ENCODE results near the gene ZNF662. TPM values are rescaled to one million over a fixed set of nuclear protein-coding genes. Genes with fewer than 3 reads are reported as not detected.

ZNF662 gene
- total RNA-seq, 6 experiments from 2014 or later, result 0.21 to 1.4 (median 0.51) TPM; not detected in 1

- H3K9me3 Mint-ChIP-seq, result no peaks in the 10 kb centered on the region
- DNase-seq, result no peak
- H3K4me1 Mint-ChIP-seq (ENCODE audit: low read depth), result no peaks in the 10 kb centered on the region
- H3K27me3 Mint-ChIP-seq (ENCODE audit: insufficient read depth), result peaks cover 9% of the 10 kb centered on the region
- H3K36me3 Mint-ChIP-seq (ENCODE audit: low read depth), result no peaks in the 10 kb centered on the region; the same call in 1 of the 2 replicates
- H3K27ac Mint-ChIP-seq, result no peak overlapping the region
- TF ChIP-seq, protein P1, sequence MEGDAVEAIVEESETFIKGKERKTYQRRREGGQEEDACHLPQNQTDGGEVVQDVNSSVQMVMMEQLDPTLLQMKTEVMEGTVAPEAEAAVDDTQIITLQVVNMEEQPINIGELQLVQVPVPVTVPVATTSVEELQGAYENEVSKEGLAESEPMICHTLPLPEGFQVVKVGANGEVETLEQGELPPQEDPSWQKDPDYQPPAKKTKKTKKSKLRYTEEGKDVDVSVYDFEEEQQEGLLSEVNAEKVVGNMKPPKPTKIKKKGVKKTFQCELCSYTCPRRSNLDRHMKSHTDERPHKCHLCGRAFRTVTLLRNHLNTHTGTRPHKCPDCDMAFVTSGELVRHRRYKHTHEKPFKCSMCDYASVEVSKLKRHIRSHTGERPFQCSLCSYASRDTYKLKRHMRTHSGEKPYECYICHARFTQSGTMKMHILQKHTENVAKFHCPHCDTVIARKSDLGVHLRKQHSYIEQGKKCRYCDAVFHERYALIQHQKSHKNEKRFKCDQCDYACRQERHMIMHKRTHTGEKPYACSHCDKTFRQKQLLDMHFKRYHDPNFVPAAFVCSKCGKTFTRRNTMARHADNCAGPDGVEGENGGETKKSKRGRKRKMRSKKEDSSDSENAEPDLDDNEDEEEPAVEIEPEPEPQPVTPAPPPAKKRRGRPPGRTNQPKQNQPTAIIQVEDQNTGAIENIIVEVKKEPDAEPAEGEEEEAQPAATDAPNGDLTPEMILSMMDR (IDR thresholded peaks at IDR 0.05), result no peak
- H3K4me3 Mint-ChIP-seq, result no peak overlapping the region
These were observed 31.4 kb downstream of the ZNF662 start for GRCh38 chr3:42937334-42937733.

GRCh38 chr3:42942693-42943092, 36.8 kb downstream of the ZNF662 start:
- no peaks in the 10 kb centered on the region for H3K4me1 Mint-ChIP-seq (ENCODE audit: low read depth)
- no peak overlapping the region for H3K4me3 Mint-ChIP-seq
- TF ChIP-seq, protein P1 (IDR thresholded peaks at IDR 0.05), result no peak
- H3K27ac Mint-ChIP-seq, result no peak overlapping the region
- H3K36me3 Mint-ChIP-seq (ENCODE audit: low read depth), result no peaks in the 10 kb centered on the region
- no peak for DNase-seq
- peaks cover 6% of the 10 kb centered on the region for H3K27me3 Mint-ChIP-seq (ENCODE audit: insufficient read depth)
- H3K9me3 Mint-ChIP-seq, result no peaks in the 10 kb centered on the region

- no peaks in the 10 kb centered on the region for H3K9me3 Mint-ChIP-seq
These were observed 40.1 kb downstream of the ZNF662 start for GRCh38 chr3:42946050-42946449.

GRCh38 chr3:42957573-42957972, 51.6 kb downstream of the ZNF662 start:
- Mint-ChIP-seq H3K9me3 (no peaks in the 10 kb centered on the region), H3K27ac (no peak overlapping the region), H3K4me3 (no peak overlapping the region), H3K27me3 (ENCODE audit: insufficient read depth) (peaks cover 5% of the 10 kb centered on the region), H3K4me1 (ENCODE audit: low read depth) (no peaks in the 10 kb centered on the region), H3K36me3 (ENCODE audit: low read depth) (no peaks in the 10 kb centered on the region)
- DNase-seq, result no peak
- TF ChIP-seq, protein P1 (IDR thresholded peaks at IDR 0.05), result 0 out of 2 replicates have a peak, but pooled peaks have one; percentile 11

More at GRCh38 chr3:42946050-42946449, 40.1 kb downstream of the ZNF662 start:
- Mint-ChIP-seq H3K4me3 (no peak overlapping the region), H3K36me3 (ENCODE audit: low read depth) (no peaks in the 10 kb centered on the region), H3K4me1 (ENCODE audit: low read depth) (no peaks in the 10 kb centered on the region), H3K27ac (no peak overlapping the region), H3K27me3 (ENCODE audit: insufficient read depth) (peaks cover 10% of the 10 kb centered on the region)
- no peak for DNase-seq
- TF ChIP-seq, protein P1 (IDR thresholded peaks at IDR 0.05), result no peak

GRCh38 chr3:42960282-42960681, 54.3 kb downstream of the ZNF662 start:
- Mint-ChIP-seq H3K36me3 (ENCODE audit: low read depth) (no peaks in the 10 kb centered on the region), H3K9me3 (no peaks in the 10 kb centered on the region), H3K27me3 (ENCODE audit: insufficient read depth) (peaks cover 5% of the 10 kb centered on the region), H3K4me3 (no peak overlapping the region), H3K4me1 (ENCODE audit: low read depth) (no peaks in the 10 kb centered on the region), H3K27ac (no peak overlapping the region)
- DNase-seq, result no peak
- TF ChIP-seq, protein P1 (IDR thresholded peaks at IDR 0.05), result no peak

- no peak overlapping the region for H3K27ac Mint-ChIP-seq
- no peaks in the 10 kb centered on the region for H3K4me1 Mint-ChIP-seq (ENCODE audit: low read depth)
- TF ChIP-seq, protein P1 (IDR thresholded peaks at IDR 0.05), result no peak
These were observed 54.8 kb downstream of the ZNF662 start for GRCh38 chr3:42960786-42961185.

More at GRCh38 chr3:42960786-42961185, 54.8 kb downstream of the ZNF662 start:
- H3K27me3 Mint-ChIP-seq (ENCODE audit: insufficient read depth), result peaks cover 5% of the 10 kb centered on the region
- DNase-seq, result no peak
- H3K9me3 Mint-ChIP-seq, result no peaks in the 10 kb centered on the region
- H3K36me3 Mint-ChIP-seq (ENCODE audit: low read depth), result no peaks in the 10 kb centered on the region
- H3K4me3 Mint-ChIP-seq, result no peak overlapping the region
